K562 (cell line): ENCODE data around the gene MAD1L1. TPM values are rescaled to one million over a fixed set of nuclear protein-coding genes. Genes with fewer than 3 reads are reported as not detected.

Source experiments
- ATAC-seq: fragments of 200-7000 bp; cut with Tn5 transposase; 3 replicates; pipeline ENCODE4 v1.9.1; 2020; ENCODE audit warnings: moderate library complexity
- BruUV-seq: library from RNA; stranded (reverse); fragments of 400-500 nt; replicated peaks from 2 replicates; lab custom pipeline; 2021; lab: Mats Ljungman, UMichigan
- CTCF ChIA-PET: fragments of 300-600 bp; formaldehyde crosslinking; extraction: SDS; loops from one replicate; lab custom pipeline; 2021; ENCODE audit warnings: low intra/inter-chr PET ratio; lab: Yijun Ruan, JAX
- POLR2A ChIA-PET: fragments of 300-600, 350-650 bp; sonication (Branson Sonifier 250); formaldehyde crosslinking; extraction: SDS; loops from one replicate; lab custom pipeline; 2021; ENCODE audit warnings: antibody characterized with exemption, inconsistent platforms; lab: Yijun Ruan, JAX
- DNase-seq, 4 experiments: peaks; one replicate each; pipeline versions ENCODE4 v3.0.0 to v3.0.0-alpha.2; 2011 to 2018; ENCODE audit warnings: low spot score in 3 of 4, mixed read lengths in 3 of 4; ENCODE audit errors: extremely low read depth in 1 of 4
- FAIRE-seq: peaks from 2 replicates; lab custom pipeline; 2011; peaks lifted over from hg19 to GRCh38; lab: Jason Lieb, UNC
- H2AFZ ChIP-seq: 2 replicates; pipeline ENCODE4 v1.6.0; 2011; ENCODE audit warnings: low read depth, low read length, control low read depth, inconsistent platforms
- H3K27ac ChIP-seq: fragments of 200-600 bp; 3 replicates; pipeline ENCODE4 v1.8.0; 2011; ENCODE audit warnings: low read depth, mild to moderate bottlenecking, control low read depth, inconsistent platforms, low read length, moderate library complexity, mixed read lengths; ENCODE audit errors: extremely low read depth
- H3K27me3 ChIP-seq, 2 experiments: fragments of 300-600 bp in 1 of 2; 2 replicates in 1 of 2; 3 replicates in 1 of 2; pipeline versions ENCODE4 v1.6.0 to v1.8.0; 2011; ENCODE audit warnings: inconsistent platforms in 2 of 2, low read length in 2 of 2, mild to moderate bottlenecking in 1 of 2, mixed read lengths in 1 of 2, moderate library complexity in 1 of 2; ENCODE audit not compliant: control insufficient read depth in 2 of 2, insufficient read depth in 2 of 2
- H3K36me3 ChIP-seq: fragments of 300-600 bp; 3 replicates; pipeline ENCODE4 v1.8.0; 2011; ENCODE audit warnings: mild to moderate bottlenecking, low read length, inconsistent platforms; ENCODE audit not compliant: control insufficient read depth, insufficient read depth
- H3K4me1 ChIP-seq, 2 experiments: fragments of 200-600 bp in 1 of 2; replicated peaks in 1 of 2; 2 replicates in 1 of 2; 3 replicates in 1 of 2; pipeline versions ENCODE4 v1.5.1 to v1.8.0; 2011; ENCODE audit warnings: inconsistent platforms in 2 of 2, low read length in 2 of 2, mild to moderate bottlenecking in 1 of 2, mixed read lengths in 1 of 2, moderate library complexity in 1 of 2; ENCODE audit not compliant: control insufficient read depth in 2 of 2, insufficient read depth in 2 of 2
- H3K4me2 ChIP-seq: 2 replicates; pipeline ENCODE4 v1.6.1; 2011; ENCODE audit warnings: low read length, control low read depth, inconsistent platforms, mixed read lengths; ENCODE audit not compliant: insufficient read depth
- H3K4me3 ChIP-seq: fragments of 200-600 bp; sonication (generic), shearing (Covaris generic); 2 replicates; pipeline ENCODE4 v1.5.1; 2016; ENCODE audit warnings: control low read depth, inconsistent platforms
- H3K79me2 ChIP-seq: fragments of 200-600 bp; 3 replicates; pipeline ENCODE4 v1.8.0; 2011; ENCODE audit warnings: low read length, inconsistent platforms; ENCODE audit not compliant: control insufficient read depth, insufficient read depth
- H3K9ac ChIP-seq, 2 experiments: 2 replicates each; pipeline versions ENCODE4 v1.6.0 to v1.6.1; 2011; ENCODE audit warnings: low read depth in 2 of 2, low read length in 2 of 2, control low read depth in 1 of 2, inconsistent platforms in 1 of 2, mild to moderate bottlenecking in 1 of 2, mixed read lengths in 1 of 2; ENCODE audit not compliant: insufficient read depth in 1 of 2
- H3K9me1 ChIP-seq: one replicate; pipeline ENCODE4 v1.6.0; 2011; ENCODE audit warnings: inconsistent platforms, mild to moderate bottlenecking, low read length, moderate library complexity; ENCODE audit not compliant: control insufficient read depth, insufficient read depth
- H3K9me3 ChIP-seq: replicated peaks from 2 replicates; pipeline ENCODE4 v1.5.1; 2011; ENCODE audit warnings: low read depth, low read length, inconsistent platforms; ENCODE audit not compliant: control insufficient read depth, insufficient read depth
- H4K20me1 ChIP-seq: replicated peaks from 2 replicates; pipeline ENCODE4 v1.6.1; 2011; ENCODE audit warnings: low read length, inconsistent platforms, mixed read lengths; ENCODE audit not compliant: control insufficient read depth, insufficient read depth
- ARID3A ChIP-seq: IDR thresholded peaks from 2 replicates; pipeline ENCODE4 v1.6.1; 2012; ENCODE audit warnings: low read depth, low read length, improper control_type of control experiment, borderline replicate concordance
- ARID3B ChIP-seq: fragments of 250-450 bp; sonication (Bioruptor Pico); IDR thresholded peaks from 2 replicates; pipeline ENCODE4 v1.4.0; 2020; ENCODE audit warnings: borderline replicate concordance
- BDP1 ChIP-seq: IDR thresholded peaks from 3 replicates; pipeline ENCODE4 v1.6.1; 2011; ENCODE audit not compliant: insufficient read length, insufficient read depth
- BRF1 ChIP-seq: IDR thresholded peaks from 3 replicates; pipeline ENCODE4 v1.6.1; 2011; ENCODE audit warnings: borderline replicate concordance, mild to moderate bottlenecking; ENCODE audit not compliant: insufficient read length; ENCODE audit errors: extremely low read depth
- CBFB ChIP-seq: sonication (generic); formaldehyde crosslinking; IDR thresholded peaks from 2 replicates; pipeline ENCODE4 v1.4.0; 2020; ENCODE audit warnings: mild to moderate bottlenecking, missing genetic modification reagents
- CBX8 ChIP-seq: fragments of 200-600 bp; sonication (generic); IDR thresholded peaks from 2 replicates; pipeline ENCODE4 v1.6.1; 2012; ENCODE audit warnings: borderline replicate concordance, mixed run types, low read depth, mild to moderate bottlenecking, moderate library complexity, mixed read lengths, low read length, control low read depth, inconsistent platforms; ENCODE audit not compliant: poor library complexity, severe bottlenecking; ENCODE audit errors: extremely low read depth
- CEBPG ChIP-seq, 3 experiments: fragments of 200-800 bp in 1 of 3; sonication (Bioruptor generic) in 1 of 3; sonication (generic) in 1 of 3; formaldehyde crosslinking in 1 of 3; IDR thresholded peaks in 2 of 3; conservative IDR thresholded peaks in 1 of 3; 2 replicates each; pipeline versions ENCODE4 v1.6.1 to v1.8.0; 2016 to 2022; ENCODE audit warnings: missing compliant biosample characterization in 2 of 3, missing genetic modification characterization in 2 of 3, mild to moderate bottlenecking in 1 of 3, missing genetic modification reagents in 1 of 3
- ERF ChIP-seq: fragments of 450-650 bp; formaldehyde crosslinking; IDR thresholded peaks from 2 replicates; pipeline ENCODE4 v1.4.0; 2020; ENCODE audit warnings: mild to moderate bottlenecking, mixed read lengths
- ETV1 ChIP-seq: fragments of 450-650 bp; conservative IDR thresholded peaks from 2 replicates; pipeline ENCODE4 v1.6.1; 2016; ENCODE audit warnings: missing genetic modification characterization, control low read depth, low read depth, missing compliant biosample characterization
- MTA2 ChIP-seq: fragments of 450-650 bp; IDR thresholded peaks from 2 replicates; pipeline ENCODE4 v1.6.1; 2016; ENCODE audit warnings: low read depth
- PPARD ChIP-seq: fragments of 250-450 bp; sonication (Bioruptor Pico); IDR thresholded peaks from 2 replicates; pipeline ENCODE4 v1.8.0; 2022; ENCODE audit warnings: inconsistent platforms, mild to moderate bottlenecking, moderate library complexity
- USF2 ChIP-seq: sonication (generic); formaldehyde crosslinking; IDR thresholded peaks from 2 replicates; pipeline ENCODE4 v1.5.0; 2020; ENCODE audit warnings: missing genetic modification reagents
- ZNF253 ChIP-seq: fragments of 250-450 bp; sonication (Bioruptor Pico); conservative IDR thresholded peaks from 2 replicates; pipeline ENCODE4 v1.6.1; 2021; ENCODE audit warnings: mild to moderate bottlenecking
- ZNF778 ChIP-seq: fragments of 450-650 bp; formaldehyde crosslinking; IDR thresholded peaks from 2 replicates; pipeline ENCODE4 v1.4.0; 2020; ENCODE audit warnings: mild to moderate bottlenecking, moderate library complexity
- WGBS: fragments of 100-300 bp; shearing (Covaris generic); methylation state at CpG from one replicate; pipeline ENCODE4 v1.1.6; 2016; ENCODE audit warnings: low coverage, mixed read lengths; ENCODE audit not compliant: insufficient coverage; ENCODE audit errors: missing lambda C conversion rate; 5-methylcytosine and 5-hydroxymethylcytosine counted together
- in situ Hi-C: fragments of 300-500 bp; cut with MboI; formaldehyde crosslinking; loops from 4 replicates; pipeline ENCODE4 v1.15.0; 2018; ENCODE audit warnings: inconsistent platforms, mixed read lengths
- intact Hi-C: fragments of 100-400 bp; cut with micrococcal nuclease; formaldehyde crosslinking; loops from 2 replicates; pipeline ENCODE4 v1.14.2; 2022
- polyA plus RNA-seq, 8 experiments: library from polyadenylated mRNA; depleted of rRNA in 4 of 8; stranded (reverse) in 5 of 8; unstranded in 3 of 8; fragments of >200 nt; fragmentation: Nextera tagmentation in 2 of 8; fragmentation: Illumina TruSeq in 1 of 8; extraction: Ambion mirVana in 2 of 8; extraction: Trizol in 1 of 8; gene quantifications; 2 replicates each; pipeline versions ENCODE4 v1.2.1 to v1.2.3, GENCODE V29; 2011 to 2014; ENCODE audit warnings: inconsistent platforms in 1 of 8, missing spikeins in 1 of 8
- total RNA-seq, 7 experiments: library from RNA; depleted of rRNA in 6 of 7; stranded (reverse); fragments of >200 nt in 6 of 7; fragmentation: Illumina TruSeq in 2 of 7; extraction: Trizol in 2 of 7; gene quantifications; 2 replicates each; pipeline versions ENCODE4 v1.2.1 to v1.2.3, GENCODE V29; 2011 to 2021; ENCODE audit warnings: low replicate concordance in 1 of 7

Gene MAD1L1
- total and polyA plus RNA-seq, 9 of the 15 experiments (the other 6 are each of a cell fraction or from before 2014, with no cell fraction given), result 1.7 to 89.7 (median 18.0) TPM

- TF ChIP-seq ARID3A (peak; percentile 38; the same call in 1 of the 2 replicates), BDP1 (no peak), MTA2 (peak; percentile 87), PPARD (CRISPR knock-in tag) (no peak), CBFB (CRISPR knock-in tag) (no peak), BRF1 (no peak)
Observed at GRCh38 chr7:2109936-2110609, 122.7 kb downstream of the MAD1L1 start (continued).

GRCh38 chr7:2109251-2109872 is 123.4 kb downstream of the MAD1L1 start:
- no peaks in the 10 kb centered on the region for H3K27me3 ChIP-seq
- H3K27ac ChIP-seq, result peak overlapping the region; percentile 80
- DNase-seq (peak in 3 of 4 experiments; percentile 21 to 32 (median 23)), ATAC-seq (0 out of 3 replicates have a peak, but pooled peaks have one; percentile 2), FAIRE-seq (peak; percentile 11)
- peak overlapping the region; percentile 77 for H3K4me2 ChIP-seq
- no peaks in the 10 kb centered on the region for H3K9me3 ChIP-seq
- peak overlapping the region; percentile 22 for H3K4me3 ChIP-seq
- no TSS peak for BruUV-seq
- ChIA-PET POLR2A (interaction anchor here (0.6 to 1.3 kb wide), 4 partner anchors 10 to 629 kb away, joined by 3 to 4 read pairs (median 4); no protein-coding TSS in a partner anchor), CTCF (no interaction called here)
- intact Hi-C loops (loop anchor here (10.0 kb wide), 1 partner anchor 255 kb away; no protein-coding TSS in a partner anchor), in situ Hi-C loops (no loop called here)
- 64% methylated on average over 20 of the region's 20 CpGs for WGBS
- peak overlapping the region; percentile 66 to 92 for H3K9ac ChIP-seq
- H3K9me1 ChIP-seq, result no peaks in the 10 kb centered on the region
- H2AFZ ChIP-seq, result 0 out of 2 replicates have a peak overlapping the region, but pooled peaks have one; percentile 64
- H4K20me1 ChIP-seq, result no peaks in the 10 kb centered on the region
- H3K4me1 ChIP-seq, result peaks cover 44 to 77% of the 10 kb centered on the region in 2 experiments
- peaks cover 12% of the 10 kb centered on the region; the same call in 2 of the 3 replicates for H3K79me2 ChIP-seq
- peaks cover 7% of the 10 kb centered on the region; the same call in 2 of the 3 replicates for H3K36me3 ChIP-seq
- TF ChIP-seq CBX8 (no peak), USF2 (CRISPR knock-in tag) (no peak), ETV1 (tag) (no peak), ZNF253 (CRISPR knock-in tag) (no peak), ARID3B (CRISPR knock-in tag) (no peak), CEBPG (CRISPR knock-in tag; IDR thresholded peaks at IDR 0.05) (no peak), CEBPG (tag; conservative IDR thresholded peaks at IDR 0.05 in 1 of 2, IDR thresholded peaks at IDR 0.05 in 1 of 2) (peak in 1 of 2 experiments; percentile 54; a peak in 2 of 4 replicates), ERF (CRISPR knock-in tag) (no peak), ZNF778 (CRISPR knock-in tag) (no peak)
